ENCODE results near the gene FOXP1. TPM values are rescaled to one million over a fixed set of nuclear protein-coding genes. Genes with fewer than 3 reads are reported as not detected.

The FOXP1 gene
- total and polyA plus RNA-seq, 12 donors, result 4.8 to 56.0 (median 43.8) TPM

DNA sequence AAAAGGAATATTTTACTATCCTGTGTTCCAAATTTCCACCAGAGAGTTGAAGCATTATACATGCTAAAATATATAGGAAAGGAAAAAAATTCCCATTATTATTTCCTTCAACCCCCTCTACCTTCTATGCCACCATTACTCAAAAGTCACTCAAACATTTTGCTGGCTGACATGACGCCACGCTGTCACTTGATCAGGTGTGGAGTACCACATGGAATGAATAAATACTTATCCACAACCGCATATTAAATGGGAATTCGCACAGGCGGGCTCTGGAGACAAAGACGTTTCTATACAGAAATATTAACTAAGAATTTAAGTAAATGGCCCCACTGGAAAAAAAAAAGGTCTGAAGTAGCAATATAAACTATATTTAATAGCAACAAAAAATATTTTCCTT lies 266.4 kb downstream of the FOXP1 start:
- H3K4me3 ChIP-seq, result no peak overlapping the region
- H3K4me1 ChIP-seq, result peaks cover 0 to 10% (median 5%) of the 10 kb centered on the region in 9 donors
- no peaks in the 10 kb centered on the region for H3K36me3 ChIP-seq
- no peak overlapping the region for H3K27ac ChIP-seq
- ATAC-seq (no peak), DNase-seq (no peak)
- no peaks in the 10 kb centered on the region for H3K27me3 ChIP-seq
- H3K9me3 ChIP-seq, result no peaks in the 10 kb centered on the region
- TF ChIP-seq, protein P1, sequence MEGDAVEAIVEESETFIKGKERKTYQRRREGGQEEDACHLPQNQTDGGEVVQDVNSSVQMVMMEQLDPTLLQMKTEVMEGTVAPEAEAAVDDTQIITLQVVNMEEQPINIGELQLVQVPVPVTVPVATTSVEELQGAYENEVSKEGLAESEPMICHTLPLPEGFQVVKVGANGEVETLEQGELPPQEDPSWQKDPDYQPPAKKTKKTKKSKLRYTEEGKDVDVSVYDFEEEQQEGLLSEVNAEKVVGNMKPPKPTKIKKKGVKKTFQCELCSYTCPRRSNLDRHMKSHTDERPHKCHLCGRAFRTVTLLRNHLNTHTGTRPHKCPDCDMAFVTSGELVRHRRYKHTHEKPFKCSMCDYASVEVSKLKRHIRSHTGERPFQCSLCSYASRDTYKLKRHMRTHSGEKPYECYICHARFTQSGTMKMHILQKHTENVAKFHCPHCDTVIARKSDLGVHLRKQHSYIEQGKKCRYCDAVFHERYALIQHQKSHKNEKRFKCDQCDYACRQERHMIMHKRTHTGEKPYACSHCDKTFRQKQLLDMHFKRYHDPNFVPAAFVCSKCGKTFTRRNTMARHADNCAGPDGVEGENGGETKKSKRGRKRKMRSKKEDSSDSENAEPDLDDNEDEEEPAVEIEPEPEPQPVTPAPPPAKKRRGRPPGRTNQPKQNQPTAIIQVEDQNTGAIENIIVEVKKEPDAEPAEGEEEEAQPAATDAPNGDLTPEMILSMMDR (IDR thresholded peaks at IDR 0.05), result no peak
- 97% methylated on average over 6 of the region's 6 CpGs for WGBS, 2 donors
- intact Hi-C loops (cut with DNase I), result loop anchor here in 2 of 10 donors (10.0 kb wide), 2 partner anchors 78 to 268 kb away; partner anchors contain the start of gene FOXP1 (in 1 of the 2)

DNA sequence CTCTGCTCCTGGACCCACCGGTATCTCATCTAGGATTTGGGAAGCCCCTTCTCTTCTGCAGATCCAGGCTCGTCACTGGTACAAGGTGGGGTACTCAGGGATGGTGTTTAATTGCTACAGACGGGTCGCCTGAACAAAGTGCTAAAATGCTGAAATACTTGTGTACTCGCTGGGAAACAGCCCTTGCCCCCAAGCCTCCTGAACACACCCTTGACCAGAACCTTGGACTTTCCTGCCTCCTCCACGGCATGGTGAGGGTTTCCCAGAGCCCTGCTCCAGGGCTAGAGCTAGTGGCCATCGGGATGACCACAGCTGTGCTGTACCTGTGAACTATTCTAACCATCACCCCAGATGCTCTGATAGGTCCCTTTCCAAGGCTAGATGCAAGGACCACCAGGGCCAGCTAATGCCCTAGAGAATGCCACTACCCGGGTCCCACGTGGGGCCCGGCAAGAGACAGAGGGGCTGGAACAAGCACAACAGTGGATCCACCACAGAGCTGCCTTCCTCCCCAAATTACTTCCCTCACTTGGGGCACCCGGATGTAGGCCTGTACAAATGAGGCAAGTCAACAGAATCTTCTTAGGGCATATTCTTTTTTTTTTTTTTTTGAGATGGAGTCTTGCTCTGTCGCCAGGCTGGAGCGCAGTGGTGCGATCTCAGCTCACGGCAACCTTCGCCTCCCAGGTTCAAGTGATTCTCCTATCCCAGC lies 267.3 kb downstream of the FOXP1 start:
- DNase-seq (no peak), ATAC-seq (peak in 1 of 8 donors; percentile 30)
- Histone ChIP-seq H3K36me3 (no peaks in the 10 kb centered on the region), H3K9me3 (no peaks in the 10 kb centered on the region), H3K4me1 (peaks cover 0 to 19% (median 14%) of the 10 kb centered on the region in 9 donors), H3K4me3 (no peak overlapping the region), H3K27me3 (no peaks in the 10 kb centered on the region), H3K27ac (no peak overlapping the region)
- TF ChIP-seq, protein P1 (IDR thresholded peaks at IDR 0.05), result no peak
- intact Hi-C loops (cut with DNase I), result loop anchor here in 2 of 10 donors (10.0 kb wide), 2 partner anchors 79 to 269 kb away; partner anchors contain the start of gene FOXP1 (in 1 of the 2)
- WGBS, 2 donors, result 92 to 97% methylated on average over 16 of the region's 16 CpGs

DNA sequence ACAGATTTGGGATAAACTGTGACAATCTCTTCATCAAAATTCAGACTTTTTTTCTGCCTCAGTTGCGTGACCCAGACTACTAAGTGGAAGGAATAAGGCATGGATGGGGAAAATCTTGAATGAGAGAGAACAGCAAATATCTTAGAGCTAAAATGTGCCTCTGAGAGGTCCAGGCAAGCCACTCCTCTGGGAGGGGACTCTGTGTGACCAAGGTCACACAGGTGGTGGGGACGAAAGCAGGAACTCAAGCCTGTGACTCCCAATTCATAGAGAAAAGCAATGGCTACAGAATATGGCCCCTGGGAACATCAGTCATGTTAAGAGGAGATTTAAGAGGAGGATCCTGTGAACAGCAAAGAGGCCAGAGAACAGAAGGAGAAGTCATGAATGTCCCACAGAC lies 268.1 kb downstream of the FOXP1 start:
- no peaks in the 10 kb centered on the region for H3K27me3 ChIP-seq
- intact Hi-C loops (cut with DNase I), result loop anchor here in 2 of 10 donors (10.0 kb wide), 2 partner anchors 79 to 269 kb away; partner anchors contain the start of gene FOXP1 (in 1 of the 2)
- no peaks in the 10 kb centered on the region for H3K9me3 ChIP-seq
- no peak overlapping the region for H3K4me3 ChIP-seq
- peaks cover 0 to 26% (median 22%) of the 10 kb centered on the region in 9 donors for H3K4me1 ChIP-seq
- TF ChIP-seq, protein P1 (IDR thresholded peaks at IDR 0.05), result no peak
- WGBS, 2 donors, result 93 to 96% methylated on average over 2 of the region's 2 CpGs
- DNase-seq (no peak), ATAC-seq (no peak)
- no peak overlapping the region for H3K27ac ChIP-seq
- no peaks in the 10 kb centered on the region for H3K36me3 ChIP-seq

DNA sequence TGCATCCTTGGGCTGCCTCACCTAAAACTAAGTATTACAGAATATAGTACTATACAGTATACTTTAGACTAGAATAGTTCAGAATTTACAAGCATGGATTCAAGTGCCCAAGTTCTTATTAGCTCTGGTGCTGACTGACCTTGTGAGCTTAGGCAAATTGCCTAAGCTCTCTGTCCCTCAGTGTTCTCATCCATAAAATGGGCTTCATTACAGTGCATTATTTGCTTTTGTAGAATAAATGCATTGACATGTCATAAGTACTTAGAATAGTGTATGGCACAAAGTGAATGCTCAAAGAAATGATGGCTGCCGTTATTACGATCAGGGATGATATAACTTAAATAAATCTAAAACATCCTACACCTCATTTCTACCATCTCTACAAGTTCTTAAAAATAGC lies 269.7 kb downstream of the FOXP1 start:
- 97 to 100% methylated on average over 2 of the region's 2 CpGs for WGBS, 2 donors
- Histone ChIP-seq H3K4me3 (no peak overlapping the region), H3K27me3 (no peaks in the 10 kb centered on the region), H3K9me3 (no peaks in the 10 kb centered on the region), H3K4me1 (peaks cover 0 to 41% (median 26%) of the 10 kb centered on the region in 9 donors), H3K27ac (no peak overlapping the region), H3K36me3 (no peaks in the 10 kb centered on the region)
- TF ChIP-seq, protein P1 (IDR thresholded peaks at IDR 0.05), result no peak
- intact Hi-C loops (cut with DNase I), result loop anchor here in 2 of 10 donors (5.0 to 10.0 kb wide), 3 partner anchors 81 to 271 kb away; partner anchors contain the start of gene FOXP1 (in 2 of the 2)
- DNase-seq (no peak), ATAC-seq (no peak)

Measured in heart right ventricle (tissue), 16 donors.